ENCODE results near the gene RAD51B.
"Not testable (repeated sequence)": the region's sequence is repeated elsewhere in the genome, so short reads cannot be mapped to it uniquely, and the experiment has no call there.

GRCh38 chr14:68115952-68116351 lies 296.4 kb downstream of the RAD51B start:
- TF ChIP-seq POLR2A, CTCF, EP300 (IDR thresholded peaks at IDR 0.05): not testable (repeated sequence)

Data from ovary (tissue), 3 donors.